K562 (cell line): ENCODE results near the gene PMPCA. TPM values are rescaled to one million over a fixed set of nuclear protein-coding genes. Genes with fewer than 3 reads are reported as not detected.
A peak's percentile ranks its signal among the peaks of the same experiment; 100 is the strongest.

Experiments
- ATAC-seq: fragments of 200-7000 bp; cut with Tn5 transposase; 3 replicates; pipeline ENCODE4 v1.9.1; 2020; ENCODE audit warnings: moderate library complexity
- BruUV-seq: library from RNA; stranded (reverse); fragments of 400-500 nt; replicated peaks from 2 replicates; lab custom pipeline; 2021; lab: Mats Ljungman, UMichigan
- CTCF ChIA-PET: fragments of 300-600 bp; formaldehyde crosslinking; extraction: SDS; loops from one replicate; lab custom pipeline; 2021; ENCODE audit warnings: low intra/inter-chr PET ratio; lab: Yijun Ruan, JAX
- POLR2A ChIA-PET: fragments of 300-600, 350-650 bp; sonication (Branson Sonifier 250); formaldehyde crosslinking; extraction: SDS; loops from one replicate; lab custom pipeline; 2021; ENCODE audit warnings: antibody characterized with exemption, inconsistent platforms; lab: Yijun Ruan, JAX
- DNase-seq, 4 experiments: peaks; one replicate each; pipeline versions ENCODE4 v3.0.0 to v3.0.0-alpha.2; 2011 to 2018; ENCODE audit warnings: low spot score in 3 of 4, mixed read lengths in 3 of 4; ENCODE audit errors: extremely low read depth in 1 of 4
- FAIRE-seq: peaks from 2 replicates; lab custom pipeline; 2011; peaks lifted over from hg19 to GRCh38; lab: Jason Lieb, UNC
- H2AFZ ChIP-seq: 2 replicates; pipeline ENCODE4 v1.6.0; 2011; ENCODE audit warnings: low read depth, low read length, control low read depth, inconsistent platforms
- H3K27ac ChIP-seq: fragments of 200-600 bp; 3 replicates; pipeline ENCODE4 v1.8.0; 2011; ENCODE audit warnings: low read depth, mild to moderate bottlenecking, control low read depth, inconsistent platforms, low read length, moderate library complexity, mixed read lengths; ENCODE audit errors: extremely low read depth
- H3K27me3 ChIP-seq, 2 experiments: fragments of 300-600 bp in 1 of 2; 2 replicates in 1 of 2; 3 replicates in 1 of 2; pipeline versions ENCODE4 v1.6.0 to v1.8.0; 2011; ENCODE audit warnings: inconsistent platforms in 2 of 2, low read length in 2 of 2, mild to moderate bottlenecking in 1 of 2, mixed read lengths in 1 of 2, moderate library complexity in 1 of 2; ENCODE audit not compliant: control insufficient read depth in 2 of 2, insufficient read depth in 2 of 2
- H3K36me3 ChIP-seq: fragments of 300-600 bp; 3 replicates; pipeline ENCODE4 v1.8.0; 2011; ENCODE audit warnings: mild to moderate bottlenecking, low read length, inconsistent platforms; ENCODE audit not compliant: control insufficient read depth, insufficient read depth
- H3K4me1 ChIP-seq, 2 experiments: fragments of 200-600 bp in 1 of 2; replicated peaks in 1 of 2; 2 replicates in 1 of 2; 3 replicates in 1 of 2; pipeline versions ENCODE4 v1.5.1 to v1.8.0; 2011; ENCODE audit warnings: inconsistent platforms in 2 of 2, low read length in 2 of 2, mild to moderate bottlenecking in 1 of 2, mixed read lengths in 1 of 2, moderate library complexity in 1 of 2; ENCODE audit not compliant: control insufficient read depth in 2 of 2, insufficient read depth in 2 of 2
- H3K4me2 ChIP-seq: 2 replicates; pipeline ENCODE4 v1.6.1; 2011; ENCODE audit warnings: low read length, control low read depth, inconsistent platforms, mixed read lengths; ENCODE audit not compliant: insufficient read depth
- H3K4me3 ChIP-seq: fragments of 200-600 bp; sonication (generic), shearing (Covaris generic); 2 replicates; pipeline ENCODE4 v1.5.1; 2016; ENCODE audit warnings: control low read depth, inconsistent platforms
- H3K79me2 ChIP-seq: fragments of 200-600 bp; 3 replicates; pipeline ENCODE4 v1.8.0; 2011; ENCODE audit warnings: low read length, inconsistent platforms; ENCODE audit not compliant: control insufficient read depth, insufficient read depth
- H3K9ac ChIP-seq, 2 experiments: 2 replicates each; pipeline versions ENCODE4 v1.6.0 to v1.6.1; 2011; ENCODE audit warnings: low read depth in 2 of 2, low read length in 2 of 2, control low read depth in 1 of 2, inconsistent platforms in 1 of 2, mild to moderate bottlenecking in 1 of 2, mixed read lengths in 1 of 2; ENCODE audit not compliant: insufficient read depth in 1 of 2
- H3K9me1 ChIP-seq: one replicate; pipeline ENCODE4 v1.6.0; 2011; ENCODE audit warnings: inconsistent platforms, mild to moderate bottlenecking, low read length, moderate library complexity; ENCODE audit not compliant: control insufficient read depth, insufficient read depth
- H3K9me3 ChIP-seq: replicated peaks from 2 replicates; pipeline ENCODE4 v1.5.1; 2011; ENCODE audit warnings: low read depth, low read length, inconsistent platforms; ENCODE audit not compliant: control insufficient read depth, insufficient read depth
- H4K20me1 ChIP-seq: replicated peaks from 2 replicates; pipeline ENCODE4 v1.6.1; 2011; ENCODE audit warnings: low read length, inconsistent platforms, mixed read lengths; ENCODE audit not compliant: control insufficient read depth, insufficient read depth
- C11orf30 ChIP-seq: fragments of 450-650 bp; IDR thresholded peaks from 2 replicates; pipeline ENCODE4 v1.6.1; 2016; ENCODE audit warnings: low read depth, mild to moderate bottlenecking
- HEY1 ChIP-seq: fragments of 250-450 bp; sonication (Bioruptor Pico); IDR thresholded peaks from 2 replicates; pipeline ENCODE4 v1.5.0; 2020; ENCODE audit warnings: mild to moderate bottlenecking, moderate library complexity, borderline replicate concordance
- MAFG ChIP-seq: fragments of 450-650 bp; conservative IDR thresholded peaks from 2 replicates; pipeline ENCODE4 v1.6.1; 2016; ENCODE audit warnings: missing genetic modification characterization, missing compliant biosample characterization
- MAFK ChIP-seq: IDR thresholded peaks from 2 replicates; pipeline ENCODE4 v1.6.1; 2011; ENCODE audit warnings: low read length, improper control_type of control experiment
- NFATC3 ChIP-seq: fragments of 450-650 bp; IDR thresholded peaks from 2 replicates; pipeline ENCODE4 v1.6.1; 2017; ENCODE audit warnings: mild to moderate bottlenecking
- POLR2G ChIP-seq: fragments of 200-400 bp; formaldehyde crosslinking; IDR thresholded peaks from 2 replicates; pipeline ENCODE4 v1.6.1; 2017; ENCODE audit warnings: low read depth, mild to moderate bottlenecking, antibody characterized with exemption, low read length, moderate library complexity
- RBM22 ChIP-seq: fragments of 200-400 bp; formaldehyde crosslinking; IDR thresholded peaks from 2 replicates; pipeline ENCODE4 v1.6.1; 2018; ENCODE audit warnings: low read length, low read depth; ENCODE audit not compliant: poor library complexity, severe bottlenecking
- TAF9B ChIP-seq: fragments of 450-650 bp; IDR thresholded peaks from 2 replicates; pipeline ENCODE4 v1.6.1; 2018; ENCODE audit warnings: mild to moderate bottlenecking; ENCODE audit not compliant: partially characterized antibody
- ZNF133 ChIP-seq: fragments of 250-450 bp; sonication (Bioruptor Pico); IDR thresholded peaks from 2 replicates; pipeline ENCODE4 v1.4.0; 2020; ENCODE audit warnings: mild to moderate bottlenecking
- ZNF316 ChIP-seq: fragments of 450-650 bp; IDR thresholded peaks from 2 replicates; pipeline ENCODE4 v1.6.1; 2016
- WGBS: fragments of 100-300 bp; shearing (Covaris generic); methylation state at CpG from one replicate; pipeline ENCODE4 v1.1.6; 2016; ENCODE audit warnings: low coverage, mixed read lengths; ENCODE audit not compliant: insufficient coverage; ENCODE audit errors: missing lambda C conversion rate; 5-methylcytosine and 5-hydroxymethylcytosine counted together
- in situ Hi-C: fragments of 300-500 bp; cut with MboI; formaldehyde crosslinking; loops from 4 replicates; pipeline ENCODE4 v1.15.0; 2018; ENCODE audit warnings: inconsistent platforms, mixed read lengths
- intact Hi-C: fragments of 100-400 bp; cut with micrococcal nuclease; formaldehyde crosslinking; loops from 2 replicates; pipeline ENCODE4 v1.14.2; 2022
- polyA plus RNA-seq, 8 experiments: library from polyadenylated mRNA; depleted of rRNA in 4 of 8; stranded (reverse) in 5 of 8; unstranded in 3 of 8; fragments of >200 nt; fragmentation: Nextera tagmentation in 2 of 8; fragmentation: Illumina TruSeq in 1 of 8; extraction: Ambion mirVana in 2 of 8; extraction: Trizol in 1 of 8; gene quantifications; 2 replicates each; pipeline versions ENCODE4 v1.2.1 to v1.2.3, GENCODE V29; 2011 to 2014; ENCODE audit warnings: inconsistent platforms in 1 of 8, missing spikeins in 1 of 8
- total RNA-seq, 7 experiments: library from RNA; depleted of rRNA in 6 of 7; stranded (reverse); fragments of >200 nt in 6 of 7; fragmentation: Illumina TruSeq in 2 of 7; extraction: Trizol in 2 of 7; gene quantifications; 2 replicates each; pipeline versions ENCODE4 v1.2.1 to v1.2.3, GENCODE V29; 2011 to 2021; ENCODE audit warnings: low replicate concordance in 1 of 7
- TF ChIP-seq, protein P1 (sequence below): fragments of 450-650 bp; formaldehyde crosslinking; IDR thresholded peaks from 2 replicates; pipeline ENCODE4 v1.4.0; 2020; ENCODE audit warnings: mild to moderate bottlenecking, moderate library complexity

PMPCA gene
- total and polyA plus RNA-seq, 9 of the 15 experiments (the other 6 are each of a cell fraction or from before 2014, with no cell fraction given) = 23.9 to 143 (median 86.6) TPM

DNA sequence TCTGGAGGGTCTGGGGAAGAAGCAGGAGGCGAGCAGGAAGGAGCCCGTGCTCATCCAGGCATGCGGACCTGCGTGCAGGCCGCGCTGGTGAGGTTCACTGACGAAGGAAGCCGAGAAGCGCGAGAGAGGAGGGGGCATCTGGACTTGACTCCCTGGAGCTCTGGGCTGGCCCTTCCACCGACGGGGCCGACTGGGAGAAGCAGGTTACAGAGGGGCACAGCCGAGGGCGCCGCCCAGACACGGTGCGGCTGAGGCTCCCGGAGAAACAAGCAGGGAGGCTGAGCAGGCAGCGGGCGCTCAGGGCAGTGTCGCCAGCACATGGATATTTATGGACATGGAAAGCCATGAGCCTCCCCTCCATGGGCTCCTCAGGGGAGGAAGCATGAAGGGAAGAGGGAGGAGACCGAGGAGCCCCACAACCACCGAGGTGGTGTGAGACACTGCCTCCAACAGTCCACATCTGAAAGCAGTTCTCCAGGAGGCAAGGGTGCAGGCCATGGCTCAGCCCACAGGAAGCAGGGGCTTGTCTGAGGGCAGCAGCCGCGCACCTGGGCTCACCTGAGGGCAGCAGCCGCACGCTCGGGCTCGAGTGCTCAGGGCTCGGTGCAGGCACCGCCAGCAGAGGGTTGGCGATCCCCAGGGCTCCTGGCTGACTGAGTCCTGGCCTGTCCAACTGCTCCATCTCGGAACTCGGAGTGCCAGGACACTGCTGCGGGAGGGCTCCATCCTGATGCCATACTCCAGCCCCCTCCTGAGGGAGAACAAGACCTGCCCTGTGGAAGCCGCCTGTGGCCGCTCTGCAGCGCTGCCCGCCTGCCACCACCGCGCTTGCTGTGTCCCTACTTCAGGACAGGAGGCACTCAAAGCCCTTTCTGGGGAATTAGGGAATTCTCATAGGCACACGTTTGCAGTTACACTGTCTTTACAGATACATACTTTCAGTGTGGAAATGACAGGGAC, 44.9 kb downstream of the PMPCA start:
- BruUV-seq = no TSS peak
- Histone ChIP-seq H3K9me3 (no peaks in the 10 kb centered on the region), H3K36me3 (peaks cover 87% of the 10 kb centered on the region), H4K20me1 (no peaks in the 10 kb centered on the region), H3K4me1 (0 out of 5 replicates have a peak, but pooled peaks cover 0 to 3% of the 10 kb centered on the region in 2 experiments), H3K9me1 (no peaks in the 10 kb centered on the region), H3K79me2 (no peaks in the 10 kb centered on the region), H3K27me3 (no peaks in the 10 kb centered on the region), H3K4me3 (no peak overlapping the region), H3K27ac (no peak overlapping the region), H3K9ac (peak overlapping the region in 1 of 2 experiments; percentile 43; a peak in 1 of 4 replicates), H3K4me2 (no peak overlapping the region), H2AFZ (no peak overlapping the region)
- in situ Hi-C loops (no loop called here), intact Hi-C loops (no loop called here)
- DNase-seq (no peak), FAIRE-seq (no peak), ATAC-seq (no peak; the same call in 2 of the 3 replicates)
- TF ChIP-seq POLR2G = peak; percentile 65; the same call in 1 of the 2 replicates
- TF ChIP-seq ZNF133 (CRISPR knock-in tag) = no peak
- CTCF ChIA-PET = no interaction called here
- WGBS = 93% methylated on average over 40 of the region's 43 CpGs
- POLR2A ChIA-PET = interaction anchor here (1.5 to 2.9 kb wide), 3 partner anchors 13 to 16 kb away, joined by 5 to 12 read pairs (median 8); no protein-coding TSS in a partner anchor

DNA sequence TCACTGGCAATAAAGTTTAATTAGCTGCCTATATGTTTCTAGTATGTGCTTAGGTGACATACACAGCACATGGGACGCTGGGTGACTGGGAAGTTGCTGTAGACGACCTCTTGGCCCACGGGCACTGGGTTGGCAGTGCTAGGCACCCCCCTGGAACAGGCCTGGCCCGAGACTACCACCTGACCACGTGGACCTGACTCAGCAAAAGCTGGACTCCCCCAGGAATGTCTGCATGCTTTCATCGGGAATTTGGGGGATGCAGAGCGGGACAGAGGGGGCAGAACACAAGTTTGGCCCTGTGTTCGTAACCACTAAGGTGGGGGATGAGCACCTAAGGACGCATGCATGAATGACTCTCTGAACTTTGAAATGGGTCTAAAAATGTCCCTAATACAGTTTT, 45.8 kb downstream of the PMPCA start:
- no peak for FAIRE-seq
- WGBS = 81% methylated on average over 8 of the region's 9 CpGs
- Histone ChIP-seq H3K9me3 (no peaks in the 10 kb centered on the region), H3K4me2 (no peak overlapping the region), H3K9me1 (no peaks in the 10 kb centered on the region), H3K36me3 (peaks cover 86% of the 10 kb centered on the region), H4K20me1 (no peaks in the 10 kb centered on the region), H3K9ac (no peak overlapping the region), H3K27me3 (no peaks in the 10 kb centered on the region), H3K4me3 (no peak overlapping the region), H3K4me1 (0 out of 5 replicates have a peak, but pooled peaks cover 0 to 3% of the 10 kb centered on the region in 2 experiments), H2AFZ (no peak overlapping the region), H3K79me2 (no peaks in the 10 kb centered on the region), H3K27ac (no peak overlapping the region)
- BruUV-seq = no TSS peak
- no peak for ATAC-seq
- ChIA-PET CTCF (no interaction called here), POLR2A (interaction anchor here (0.6 to 2.9 kb wide), 3 partner anchors 14 to 114 kb away, joined by 3 to 8 read pairs (median 5); no protein-coding TSS in a partner anchor)
- intact Hi-C loops (no loop called here), in situ Hi-C loops (no loop called here)
- DNase-seq = no peak
- TF ChIP-seq NFATC3 = no peak
- no peak for TF ChIP-seq HEY1 (CRISPR knock-in tag)
- TF ChIP-seq TAF9B = no peak
- peak; percentile 44; the same call in 1 of the 2 replicates for TF ChIP-seq MAFK
- TF ChIP-seq ZNF316 = peak; percentile 63; the same call in 1 of the 2 replicates
- TF ChIP-seq, protein P1, sequence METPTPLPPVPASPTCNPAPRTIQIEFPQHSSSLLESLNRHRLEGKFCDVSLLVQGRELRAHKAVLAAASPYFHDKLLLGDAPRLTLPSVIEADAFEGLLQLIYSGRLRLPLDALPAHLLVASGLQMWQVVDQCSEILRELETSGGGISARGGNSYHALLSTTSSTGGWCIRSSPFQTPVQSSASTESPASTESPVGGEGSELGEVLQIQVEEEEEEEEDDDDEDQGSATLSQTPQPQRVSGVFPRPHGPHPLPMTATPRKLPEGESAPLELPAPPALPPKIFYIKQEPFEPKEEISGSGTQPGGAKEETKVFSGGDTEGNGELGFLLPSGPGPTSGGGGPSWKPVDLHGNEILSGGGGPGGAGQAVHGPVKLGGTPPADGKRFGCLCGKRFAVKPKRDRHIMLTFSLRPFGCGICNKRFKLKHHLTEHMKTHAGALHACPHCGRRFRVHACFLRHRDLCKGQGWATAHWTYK (CRISPR knock-in tag) = no peak
- TF ChIP-seq RBM22 = no peak
- TF ChIP-seq C11orf30 = peak; percentile 60
- TF ChIP-seq MAFG = 0 out of 2 replicates have a peak, but pooled peaks have one; percentile 15
